Activated naive CD4-positive, alpha-beta T cell treated with anti-CD3 and anti-CD28 coated beads for 36 hours (primary cell): ENCODE results near the gene SRPK1. TPM values are rescaled to one million over a fixed set of nuclear protein-coding genes. Genes with fewer than 3 reads are reported as not detected.

Source experiments
- CTCF ChIA-PET: fragments of 350-600 bp; sonication (Branson Sonifier 250); formaldehyde crosslinking; loops from one replicate; lab custom pipeline; 2021; ENCODE audit warnings: antibody characterized with exemption; lab: Charles Lee
- DNase-seq: peaks from one replicate; pipeline ENCODE4 v3.0.0-alpha.2; 2020
- H3K27ac Mint-ChIP-seq: one replicate; pipeline ENCODE4 v1.8.0; 2021; ENCODE audit warnings: mild to moderate bottlenecking, mixed read lengths
- H3K27me3 Mint-ChIP-seq: one replicate; pipeline ENCODE4 v1.8.0; 2021; ENCODE audit warnings: low read depth, mixed read lengths
- H3K36me3 Mint-ChIP-seq: one replicate; pipeline ENCODE4 v1.8.0; 2021; ENCODE audit warnings: low read depth, mixed read lengths
- H3K4me1 Mint-ChIP-seq: one replicate; pipeline ENCODE4 v1.8.0; 2021; ENCODE audit warnings: low read depth, mixed read lengths
- H3K4me3 Mint-ChIP-seq: one replicate; pipeline ENCODE4 v1.8.0; 2021; ENCODE audit warnings: mild to moderate bottlenecking, moderate library complexity, mixed read lengths
- H3K9me3 Mint-ChIP-seq: one replicate; pipeline ENCODE4 v1.8.0; 2021; ENCODE audit warnings: mixed read lengths
- intact Hi-C: fragments of 100-400 bp; cut with micrococcal nuclease; formaldehyde crosslinking; loops from one replicate; pipeline ENCODE4 v1.15.1; 2023
- total RNA-seq, 2 experiments: library from RNA; stranded (reverse); gene quantifications; one replicate each; pipeline ENCODE4 v1.2.3, GENCODE V29; 2021

Gene SRPK1
- total RNA-seq, 2 experiments from 2014 or later = 126 to 127 TPM

GRCh38 chr6:35801148-35801547 is 119.8 kb downstream of the SRPK1 start:
- CTCF ChIA-PET = interaction anchor here (1.6 kb wide), 1 partner anchor 540 kb away, joined by 3 read pairs; no protein-coding TSS in a partner anchor
- Mint-ChIP-seq H3K27me3 (peaks cover 5% of the 10 kb centered on the region), H3K4me3 (no peak overlapping the region), H3K36me3 (no peaks in the 10 kb centered on the region), H3K27ac (no peak overlapping the region), H3K9me3 (no peaks in the 10 kb centered on the region), H3K4me1 (peaks cover 5% of the 10 kb centered on the region)
- intact Hi-C loops = no loop called here
- DNase-seq = no peak

GRCh38 chr6:35798706-35799105 is 122.2 kb downstream of the SRPK1 start:
- no peak overlapping the region for H3K27ac Mint-ChIP-seq
- intact Hi-C loops = no loop called here
- CTCF ChIA-PET = no interaction called here
- no peaks in the 10 kb centered on the region for H3K27me3 Mint-ChIP-seq
- H3K4me1 Mint-ChIP-seq = no peaks in the 10 kb centered on the region
- DNase-seq = no peak
- no peaks in the 10 kb centered on the region for H3K36me3 Mint-ChIP-seq
- H3K9me3 Mint-ChIP-seq = no peaks in the 10 kb centered on the region
- H3K4me3 Mint-ChIP-seq = no peak overlapping the region

GRCh38 chr6:35797837-35798526 is 122.9 kb downstream of the SRPK1 start:
- no peak for DNase-seq
- H3K4me1 Mint-ChIP-seq = no peaks in the 10 kb centered on the region
- no peaks in the 10 kb centered on the region for H3K36me3 Mint-ChIP-seq
- H3K27me3 Mint-ChIP-seq = no peaks in the 10 kb centered on the region
- CTCF ChIA-PET = no interaction called here
- intact Hi-C loops = no loop called here
- no peaks in the 10 kb centered on the region for H3K9me3 Mint-ChIP-seq
- no peak overlapping the region for H3K27ac Mint-ChIP-seq
- no peak overlapping the region for H3K4me3 Mint-ChIP-seq

- no peaks in the 10 kb centered on the region for H3K9me3 Mint-ChIP-seq
- no peak overlapping the region for H3K4me3 Mint-ChIP-seq
- CTCF ChIA-PET = interaction anchor here (1.3 kb wide), 1 partner anchor 159 kb away, joined by 4 read pairs; no protein-coding TSS in a partner anchor
- H3K27me3 Mint-ChIP-seq = no peaks in the 10 kb centered on the region
- H3K27ac Mint-ChIP-seq = no peak overlapping the region
- no peak for DNase-seq
- H3K4me1 Mint-ChIP-seq = no peaks in the 10 kb centered on the region
- intact Hi-C loops = no loop called here
- H3K36me3 Mint-ChIP-seq = no peaks in the 10 kb centered on the region
Observed at GRCh38 chr6:35796236-35796635, 124.7 kb downstream of the SRPK1 start.

- Mint-ChIP-seq H3K36me3 (no peaks in the 10 kb centered on the region), H3K4me3 (no peak overlapping the region), H3K4me1 (no peaks in the 10 kb centered on the region), H3K9me3 (no peaks in the 10 kb centered on the region), H3K27me3 (no peaks in the 10 kb centered on the region), H3K27ac (no peak overlapping the region)
- CTCF ChIA-PET = no interaction called here
- no peak for DNase-seq
- intact Hi-C loops = no loop called here
Observed at GRCh38 chr6:35795453-35796071, 125.3 kb downstream of the SRPK1 start.

GRCh38 chr6:35794536-35795452 is 126.1 kb downstream of the SRPK1 start:
- no peaks in the 10 kb centered on the region for H3K4me1 Mint-ChIP-seq
- intact Hi-C loops = no loop called here
- H3K4me3 Mint-ChIP-seq = no peak overlapping the region
- no peaks in the 10 kb centered on the region for H3K36me3 Mint-ChIP-seq
- H3K27me3 Mint-ChIP-seq = no peaks in the 10 kb centered on the region
- H3K27ac Mint-ChIP-seq = no peak overlapping the region
- no peak for DNase-seq
- CTCF ChIA-PET = interaction anchor here (0.6 kb wide), 1 partner anchor 281 kb away, joined by 4 read pairs; no protein-coding TSS in a partner anchor
- H3K9me3 Mint-ChIP-seq = no peaks in the 10 kb centered on the region

- Mint-ChIP-seq H3K9me3 (no peaks in the 10 kb centered on the region), H3K4me3 (no peak overlapping the region), H3K27ac (no peak overlapping the region), H3K27me3 (peaks cover 19% of the 10 kb centered on the region), H3K4me1 (no peaks in the 10 kb centered on the region), H3K36me3 (no peaks in the 10 kb centered on the region)
- CTCF ChIA-PET = interaction anchor here (0.6 to 0.7 kb wide), 3 partner anchors 209 to 1944 kb away, joined by 3 to 4 read pairs (median 3); no protein-coding TSS in a partner anchor
- intact Hi-C loops = no loop called here
- no peak for DNase-seq
Observed at GRCh38 chr6:35790683-35791082, 130.2 kb downstream of the SRPK1 start.

GRCh38 chr6:35788423-35788982 is 132.4 kb downstream of the SRPK1 start:
- no peak for DNase-seq
- no peaks in the 10 kb centered on the region for H3K9me3 Mint-ChIP-seq
- CTCF ChIA-PET = no interaction called here
- no peaks in the 10 kb centered on the region for H3K4me1 Mint-ChIP-seq
- H3K36me3 Mint-ChIP-seq = no peaks in the 10 kb centered on the region
- no peak overlapping the region for H3K27ac Mint-ChIP-seq
- H3K4me3 Mint-ChIP-seq = no peak overlapping the region
- peaks cover 25% of the 10 kb centered on the region for H3K27me3 Mint-ChIP-seq
- intact Hi-C loops = no loop called here

- Mint-ChIP-seq H3K27me3 (peaks cover 25% of the 10 kb centered on the region), H3K4me3 (no peak overlapping the region), H3K27ac (no peak overlapping the region), H3K36me3 (no peaks in the 10 kb centered on the region), H3K9me3 (no peaks in the 10 kb centered on the region), H3K4me1 (no peaks in the 10 kb centered on the region)
- intact Hi-C loops = no loop called here
- CTCF ChIA-PET = interaction anchor here (1.7 kb wide), 1 partner anchor 51 kb away, joined by 3 read pairs; the partner anchor contains the start of gene ARMC12
- DNase-seq = no peak
Observed at GRCh38 chr6:35787266-35788218, 133.4 kb downstream of the SRPK1 start.

- intact Hi-C loops = no loop called here
- no peaks in the 10 kb centered on the region for H3K4me1 Mint-ChIP-seq
- no peak for DNase-seq
- H3K36me3 Mint-ChIP-seq = no peaks in the 10 kb centered on the region
- H3K27ac Mint-ChIP-seq = no peak overlapping the region
- CTCF ChIA-PET = interaction anchor here (0.5 to 1.7 kb wide), 2 partner anchors 16 to 50 kb away, joined by 3 read pairs; partner anchors contain the start of gene ARMC12
- no peaks in the 10 kb centered on the region for H3K9me3 Mint-ChIP-seq
- no peak overlapping the region for H3K4me3 Mint-ChIP-seq
- H3K27me3 Mint-ChIP-seq = peaks cover 25% of the 10 kb centered on the region
Observed at GRCh38 chr6:35786810-35787209, 134.1 kb downstream of the SRPK1 start.

- Mint-ChIP-seq H3K27me3 (peaks cover 25% of the 10 kb centered on the region), H3K36me3 (no peaks in the 10 kb centered on the region), H3K27ac (no peak overlapping the region), H3K4me3 (no peak overlapping the region), H3K9me3 (no peaks in the 10 kb centered on the region), H3K4me1 (no peaks in the 10 kb centered on the region)
- no peak for DNase-seq
- CTCF ChIA-PET = interaction anchor here (0.5 to 1.7 kb wide), 2 partner anchors 17 to 50 kb away, joined by 3 read pairs; partner anchors contain the start of gene ARMC12
- intact Hi-C loops = no loop called here
Observed at GRCh38 chr6:35786272-35786671, 134.6 kb downstream of the SRPK1 start.
